ENCODE measurements around the gene CNTNAP4. TPM values are rescaled to one million over a fixed set of nuclear protein-coding genes. Genes with fewer than 3 reads are reported as not detected.

CNTNAP4 gene
- polyA plus RNA-seq, 3 donors = not detected

- no peak overlapping the region for H3K9ac ChIP-seq (ENCODE audit: insufficient read depth, low read length, poor library complexity, severe bottlenecking)
- H3K4me2 ChIP-seq (replicated peaks; ENCODE audit: extremely low read depth, low read length, poor library complexity, severe bottlenecking) = no peak overlapping the region
- no peaks in the 10 kb centered on the region for H3K27me3 ChIP-seq (ENCODE audit: control insufficient read depth in 2 of 2, insufficient read depth in 2 of 2, low read length in 2 of 2)
- no peaks in the 10 kb centered on the region for H4K20me1 ChIP-seq (ENCODE audit: insufficient read depth, low read length)
- DNase-seq = no peak
- TF ChIP-seq, protein P1, sequence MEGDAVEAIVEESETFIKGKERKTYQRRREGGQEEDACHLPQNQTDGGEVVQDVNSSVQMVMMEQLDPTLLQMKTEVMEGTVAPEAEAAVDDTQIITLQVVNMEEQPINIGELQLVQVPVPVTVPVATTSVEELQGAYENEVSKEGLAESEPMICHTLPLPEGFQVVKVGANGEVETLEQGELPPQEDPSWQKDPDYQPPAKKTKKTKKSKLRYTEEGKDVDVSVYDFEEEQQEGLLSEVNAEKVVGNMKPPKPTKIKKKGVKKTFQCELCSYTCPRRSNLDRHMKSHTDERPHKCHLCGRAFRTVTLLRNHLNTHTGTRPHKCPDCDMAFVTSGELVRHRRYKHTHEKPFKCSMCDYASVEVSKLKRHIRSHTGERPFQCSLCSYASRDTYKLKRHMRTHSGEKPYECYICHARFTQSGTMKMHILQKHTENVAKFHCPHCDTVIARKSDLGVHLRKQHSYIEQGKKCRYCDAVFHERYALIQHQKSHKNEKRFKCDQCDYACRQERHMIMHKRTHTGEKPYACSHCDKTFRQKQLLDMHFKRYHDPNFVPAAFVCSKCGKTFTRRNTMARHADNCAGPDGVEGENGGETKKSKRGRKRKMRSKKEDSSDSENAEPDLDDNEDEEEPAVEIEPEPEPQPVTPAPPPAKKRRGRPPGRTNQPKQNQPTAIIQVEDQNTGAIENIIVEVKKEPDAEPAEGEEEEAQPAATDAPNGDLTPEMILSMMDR (IDR thresholded peaks at IDR 0.05) = no peak
- Mint-ChIP-seq H3K4me3 (no peak overlapping the region), H3K9me3 (peaks cover 0 to 15% (median 6%) of the 10 kb centered on the region in 7 donors), H3K4me1 (no peaks in the 10 kb centered on the region), H3K27me3 (ENCODE audit: low read depth in 3 of 3) (peaks cover 0 to 1% (median 0%) of the 10 kb centered on the region in 3 donors), H3K27ac (no peak overlapping the region), H3K36me3 (no peaks in the 10 kb centered on the region)
- H3K9me3 ChIP-seq (replicated peaks in 1 of 2; ENCODE audit: control insufficient read depth in 1 of 2, insufficient read depth in 1 of 2, low read length in 2 of 2) = peaks cover 0 to 7% of the 10 kb centered on the region in 2 donors
- intact Hi-C loops (cut with micrococcal nuclease) = no loop called here
- no peaks in the 10 kb centered on the region for H3K4me1 ChIP-seq (ENCODE audit: control insufficient read depth in 1 of 2, insufficient read depth in 2 of 2, low read length in 2 of 2)
- no peak overlapping the region for H3K4me3 ChIP-seq (replicated peaks in 1 of 3; ENCODE audit: low read depth in 2 of 3, low read length in 3 of 3)
- no peaks in the 10 kb centered on the region for H3K79me2 ChIP-seq (ENCODE audit: insufficient read depth, low read length)
- H3K27ac ChIP-seq (ENCODE audit: low read depth in 1 of 2, low read length in 2 of 2) = no peak overlapping the region
- no peak overlapping the region for H2AFZ ChIP-seq (ENCODE audit: insufficient read depth, low read depth, low read length, poor library complexity, severe bottlenecking)
- H3K36me3 ChIP-seq (replicated peaks in 1 of 2; ENCODE audit: control insufficient read depth in 1 of 2, insufficient read depth in 2 of 2, low read length in 2 of 2) = no peaks in the 10 kb centered on the region
- 95% methylated on average over 9 of the region's 12 CpGs for WGBS (ENCODE audit: insufficient coverage)
Measured at GRCh38 chr16:76235426-76235825, 41.8 kb upstream of the CNTNAP4 start.

- TF ChIP-seq, protein P1 (IDR thresholded peaks at IDR 0.05) = no peak
- no peak overlapping the region for H2AFZ ChIP-seq (ENCODE audit: insufficient read depth, low read depth, low read length, poor library complexity, severe bottlenecking)
- no peak for DNase-seq
- H3K4me2 ChIP-seq (replicated peaks; ENCODE audit: extremely low read depth, low read length, poor library complexity, severe bottlenecking) = no peak overlapping the region
- no peaks in the 10 kb centered on the region for H3K4me1 Mint-ChIP-seq
- H3K27ac Mint-ChIP-seq = no peak overlapping the region
- no peaks in the 10 kb centered on the region for H3K36me3 ChIP-seq (replicated peaks in 1 of 2; ENCODE audit: control insufficient read depth in 1 of 2, insufficient read depth in 2 of 2, low read length in 2 of 2)
- intact Hi-C loops (cut with micrococcal nuclease) = no loop called here
- no peaks in the 10 kb centered on the region for H3K27me3 Mint-ChIP-seq (ENCODE audit: low read depth in 3 of 3)
- no peaks in the 10 kb centered on the region for H3K36me3 Mint-ChIP-seq
- H3K9me3 ChIP-seq (replicated peaks in 1 of 2; ENCODE audit: control insufficient read depth in 1 of 2, insufficient read depth in 1 of 2, low read length in 2 of 2) = peaks cover 0 to 7% of the 10 kb centered on the region in 2 donors
- no peak overlapping the region for H3K4me3 Mint-ChIP-seq
- no peak overlapping the region for H3K27ac ChIP-seq (ENCODE audit: low read depth in 1 of 2, low read length in 2 of 2)
- no peaks in the 10 kb centered on the region for H3K27me3 ChIP-seq (ENCODE audit: control insufficient read depth in 2 of 2, insufficient read depth in 2 of 2, low read length in 2 of 2)
- no peaks in the 10 kb centered on the region for H3K4me1 ChIP-seq (ENCODE audit: control insufficient read depth in 1 of 2, insufficient read depth in 2 of 2, low read length in 2 of 2)
- H3K4me3 ChIP-seq (replicated peaks in 1 of 3; ENCODE audit: low read depth in 2 of 3, low read length in 3 of 3) = no peak overlapping the region
- H3K79me2 ChIP-seq (ENCODE audit: insufficient read depth, low read length) = no peaks in the 10 kb centered on the region
- no peaks in the 10 kb centered on the region for H4K20me1 ChIP-seq (ENCODE audit: insufficient read depth, low read length)
- WGBS (ENCODE audit: insufficient coverage) = 100% methylated on average over 1 of the region's 2 CpGs
- H3K9me3 Mint-ChIP-seq = peaks cover 0 to 12% (median 4%) of the 10 kb centered on the region in 7 donors
- no peak overlapping the region for H3K9ac ChIP-seq (ENCODE audit: insufficient read depth, low read length, poor library complexity, severe bottlenecking)
Measured at GRCh38 chr16:76237471-76237870, 39.7 kb upstream of the CNTNAP4 start.

Measured in CD14-positive monocyte (primary cell).